DND-41 (cell line): ENCODE results near the gene TNIK.

Source experiments
- ATAC-seq: fragments of 200-7000 bp; cut with Tn5 transposase; 3 replicates; pipeline ENCODE4 v1.9.1; 2021; ENCODE audit warnings: low read depth; ENCODE audit not compliant: insufficient read depth
- DNase-seq: peaks from one replicate; pipeline ENCODE4 v3.0.0-alpha.2; 2020
- H2AFZ ChIP-seq: 2 replicates; pipeline ENCODE4 v1.6.0; 2012; ENCODE audit warnings: low read depth, low read length
- H3K27ac ChIP-seq: 2 replicates; pipeline ENCODE4 v1.5.1; 2012; ENCODE audit warnings: low read length, inconsistent platforms
- H3K27me3 ChIP-seq: fragments of 200-600 bp; sonication (generic); 2 replicates; pipeline ENCODE4 v1.6.0; 2012; ENCODE audit warnings: low read length, mild to moderate bottlenecking, inconsistent platforms; ENCODE audit not compliant: insufficient read depth, poor library complexity
- H3K36me3 ChIP-seq: 2 replicates; pipeline ENCODE4 v1.5.1; 2012; ENCODE audit warnings: low read length, inconsistent platforms; ENCODE audit not compliant: insufficient read depth
- H3K4me1 ChIP-seq: 2 replicates; pipeline ENCODE4 v1.5.1; 2012; ENCODE audit warnings: mild to moderate bottlenecking, low read length; ENCODE audit not compliant: insufficient read depth
- H3K4me2 ChIP-seq: 2 replicates; pipeline ENCODE4 v1.6.0; 2012; ENCODE audit warnings: mild to moderate bottlenecking, moderate library complexity, low read length, inconsistent platforms; ENCODE audit not compliant: insufficient read depth
- H3K4me3 ChIP-seq, 2 experiments: fragments of 200-600 bp in 1 of 2; shearing (Covaris generic) in 1 of 2; 2 replicates each; pipeline ENCODE4 v1.5.1; 2012 to 2016; ENCODE audit warnings: inconsistent platforms in 2 of 2, low read length in 2 of 2, mild to moderate bottlenecking in 2 of 2, low read depth in 1 of 2, moderate library complexity in 1 of 2
- H3K79me2 ChIP-seq: 2 replicates; pipeline ENCODE4 v1.6.0; 2012; ENCODE audit warnings: low read length, inconsistent platforms; ENCODE audit not compliant: insufficient read depth
- H3K9ac ChIP-seq: 2 replicates; pipeline ENCODE4 v1.6.0; 2012; ENCODE audit warnings: low read depth, mild to moderate bottlenecking, inconsistent platforms, low read length, moderate library complexity
- H3K9me3 ChIP-seq: 2 replicates; pipeline ENCODE4 v1.5.1; 2012; ENCODE audit warnings: low read length, moderate library complexity, mild to moderate bottlenecking, inconsistent platforms; ENCODE audit not compliant: insufficient read depth, severe bottlenecking
- H4K20me1 ChIP-seq: 2 replicates; pipeline ENCODE4 v1.6.0; 2012; ENCODE audit warnings: low read length; ENCODE audit not compliant: insufficient read depth
- CTCF ChIP-seq: IDR thresholded peaks from 2 replicates; pipeline ENCODE4 v1.5.1; 2012; ENCODE audit warnings: borderline replicate concordance, low read length, moderate library complexity, mild to moderate bottlenecking; ENCODE audit not compliant: poor library complexity, severe bottlenecking; ENCODE audit errors: extremely low read depth
- EZH2 ChIP-seq: IDR thresholded peaks from 3 replicates; pipeline ENCODE4 v1.6.1; 2012; ENCODE audit warnings: borderline replicate concordance, low read depth, mild to moderate bottlenecking, moderate library complexity, low read length, inconsistent platforms; ENCODE audit not compliant: severe bottlenecking

TNIK gene

GRCh38 chr3:171110715-171111114 lies 349.5 kb downstream of the TNIK start:
- ATAC-seq, result no peak
- TF ChIP-seq EZH2 (no peak), CTCF (no peak)
- Histone ChIP-seq H3K79me2 (no peaks in the 10 kb centered on the region), H3K4me1 (no peaks in the 10 kb centered on the region), H3K4me3 (no peak overlapping the region), H3K27ac (no peak overlapping the region), H4K20me1 (no peaks in the 10 kb centered on the region), H3K27me3 (peaks cover 4% of the 10 kb centered on the region), H3K4me2 (no peak overlapping the region), H3K9ac (no peak overlapping the region), H3K36me3 (no peaks in the 10 kb centered on the region), H2AFZ (no peak overlapping the region), H3K9me3 (no peaks in the 10 kb centered on the region)
- no peak for DNase-seq

GRCh38 chr3:171108066-171108465 lies 352.1 kb downstream of the TNIK start:
- no peaks in the 10 kb centered on the region for H3K27me3 ChIP-seq
- no peaks in the 10 kb centered on the region for H3K36me3 ChIP-seq
- H3K79me2 ChIP-seq, result no peaks in the 10 kb centered on the region
- no peak overlapping the region for H3K27ac ChIP-seq
- H3K9me3 ChIP-seq, result no peaks in the 10 kb centered on the region
- H3K9ac ChIP-seq, result no peak overlapping the region
- no peak for ATAC-seq
- no peak overlapping the region for H3K4me2 ChIP-seq
- H3K4me3 ChIP-seq, result no peak overlapping the region
- no peak for DNase-seq
- H3K4me1 ChIP-seq, result no peaks in the 10 kb centered on the region
- no peak for TF ChIP-seq CTCF
- TF ChIP-seq EZH2, result no peak
- no peak overlapping the region for H2AFZ ChIP-seq
- no peaks in the 10 kb centered on the region for H4K20me1 ChIP-seq

GRCh38 chr3:171103185-171103584 lies 357.0 kb downstream of the TNIK start:
- Histone ChIP-seq H3K4me2 (no peak overlapping the region), H3K4me1 (no peaks in the 10 kb centered on the region), H3K79me2 (no peaks in the 10 kb centered on the region), H4K20me1 (no peaks in the 10 kb centered on the region), H3K36me3 (no peaks in the 10 kb centered on the region), H3K9me3 (no peaks in the 10 kb centered on the region), H3K27ac (no peak overlapping the region), H3K9ac (no peak overlapping the region), H3K27me3 (no peaks in the 10 kb centered on the region), H3K4me3 (no peak overlapping the region), H2AFZ (no peak overlapping the region)
- no peak for TF ChIP-seq CTCF
- TF ChIP-seq EZH2, result no peak
- no peak for DNase-seq
- ATAC-seq, result no peak

- H3K36me3 ChIP-seq, result no peaks in the 10 kb centered on the region
- no peak overlapping the region for H3K27ac ChIP-seq
- no peaks in the 10 kb centered on the region for H3K27me3 ChIP-seq
- no peak overlapping the region for H2AFZ ChIP-seq
- no peak overlapping the region for H3K4me2 ChIP-seq
- no peaks in the 10 kb centered on the region for H4K20me1 ChIP-seq
- ATAC-seq (no peak), DNase-seq (no peak)
- H3K4me3 ChIP-seq, result no peak overlapping the region
- H3K9ac ChIP-seq, result no peak overlapping the region
- no peaks in the 10 kb centered on the region for H3K4me1 ChIP-seq
- no peak for TF ChIP-seq CTCF
- no peak for TF ChIP-seq EZH2
- H3K79me2 ChIP-seq, result no peaks in the 10 kb centered on the region
- H3K9me3 ChIP-seq, result no peaks in the 10 kb centered on the region
These were observed 358.1 kb downstream of the TNIK start for GRCh38 chr3:171101982-171102641.
